Measurements from ENCODE around the gene MAP6.

Gene MAP6

DNA sequence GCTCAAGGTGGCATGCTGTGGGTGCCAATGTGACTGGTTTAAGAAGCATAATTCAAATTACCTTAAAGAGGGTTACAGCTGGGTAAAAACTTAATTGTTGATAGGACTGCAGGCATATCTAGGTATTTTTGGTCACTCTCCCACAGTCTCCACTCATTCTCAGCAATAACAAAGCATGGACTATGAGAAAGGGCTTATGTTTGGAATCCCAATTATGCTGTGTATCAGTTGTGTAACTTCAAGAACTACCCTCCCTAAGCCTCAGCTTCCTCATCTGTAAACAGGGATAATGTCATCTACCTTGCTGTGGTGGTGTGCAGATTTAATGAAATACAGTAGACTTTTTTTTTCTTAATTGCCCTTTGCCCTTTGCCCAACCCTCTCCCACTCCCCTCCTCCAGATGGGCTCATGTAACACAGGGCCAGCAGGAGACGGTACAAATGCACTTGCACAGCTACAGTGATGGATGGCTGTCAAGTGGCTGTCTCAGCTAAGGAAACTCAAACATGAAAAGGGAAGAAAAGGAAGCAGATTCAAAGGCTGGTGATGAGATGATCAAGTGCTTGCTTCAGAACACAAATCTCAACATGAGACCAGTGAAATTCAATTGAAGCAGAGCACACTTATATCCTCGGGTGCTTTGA, 37.6 kb downstream of the MAP6 start:
- H3K4me3 ChIP-seq (ENCODE audit: low read length), result no peak overlapping the region
- no peak for TF ChIP-seq ZNF274 (IDR thresholded peaks at IDR 0.05; ENCODE audit: low read depth, low read length)

- TF ChIP-seq ZNF274 (IDR thresholded peaks at IDR 0.05; ENCODE audit: low read depth, low read length), result no peak
- no peak overlapping the region for H3K4me3 ChIP-seq (ENCODE audit: low read length)
Observed at GRCh38 chr11:75627906-75628668, 40.8 kb downstream of the MAP6 start.

DNA sequence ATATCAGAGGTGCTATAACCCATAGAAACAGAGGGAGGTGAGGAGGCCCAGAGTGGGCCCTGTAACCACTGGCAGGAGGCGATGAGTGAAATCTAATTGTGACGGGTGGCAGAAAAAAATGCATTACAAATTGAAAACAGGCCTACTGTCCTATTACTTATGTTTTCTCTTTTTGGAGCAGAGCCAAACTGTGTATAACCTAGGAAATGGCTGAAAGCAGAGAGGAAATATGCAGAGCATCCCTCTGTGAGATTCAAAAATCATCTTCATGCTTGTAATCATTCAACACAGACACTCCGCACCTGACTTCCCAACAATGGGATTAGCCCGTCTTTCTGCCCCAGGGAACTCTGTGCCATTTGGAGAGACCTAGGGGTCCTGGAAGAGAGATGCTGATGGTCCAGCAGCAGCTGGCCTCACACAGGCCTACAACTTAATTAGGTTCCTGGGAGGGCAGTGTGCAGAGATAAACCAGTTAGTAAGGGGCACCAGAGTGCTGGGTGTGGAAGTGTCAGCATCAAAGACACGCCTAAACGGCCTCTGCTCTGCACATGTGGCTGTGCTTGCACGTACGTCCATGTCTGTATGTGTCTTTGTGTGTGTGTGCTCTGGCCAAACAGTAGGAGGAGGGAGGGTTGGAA, 41.8 kb downstream of the MAP6 start:
- no peak for TF ChIP-seq ZNF274 (IDR thresholded peaks at IDR 0.05; ENCODE audit: low read depth, low read length)
- no peak overlapping the region for H3K4me3 ChIP-seq (ENCODE audit: low read length)

GRCh38 chr11:75625991-75626888, 42.6 kb downstream of the MAP6 start:
- no peak overlapping the region for H3K4me3 ChIP-seq (ENCODE audit: low read length)
- no peak for TF ChIP-seq ZNF274 (IDR thresholded peaks at IDR 0.05; ENCODE audit: low read depth, low read length)

DNA sequence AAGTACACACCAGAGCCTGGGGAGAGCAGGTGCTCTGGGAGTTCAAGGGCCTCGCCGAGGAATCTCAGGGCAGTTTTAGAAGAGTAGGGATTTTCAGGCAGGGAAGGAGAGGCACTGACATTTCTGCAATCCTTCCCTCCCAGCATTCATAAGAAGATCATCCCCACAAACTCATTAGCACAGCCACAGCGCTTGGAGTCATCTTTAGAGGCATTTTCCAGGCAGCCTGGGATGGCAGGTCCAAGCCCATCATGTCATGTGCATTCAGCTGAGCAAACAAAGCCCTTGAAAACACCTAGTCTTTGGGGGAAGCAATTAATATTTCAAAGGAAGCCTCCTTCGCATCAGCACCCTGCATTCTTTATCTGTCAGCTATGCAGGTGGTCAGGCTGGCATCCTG, 43.8 kb downstream of the MAP6 start:
- no peak for TF ChIP-seq ZNF274 (IDR thresholded peaks at IDR 0.05; ENCODE audit: low read depth, low read length)
- no peak overlapping the region for H3K4me3 ChIP-seq (ENCODE audit: low read length)

GRCh38 chr11:75616281-75616680, 52.6 kb downstream of the MAP6 start:
- no peak overlapping the region for H3K4me3 ChIP-seq (ENCODE audit: low read length)
- TF ChIP-seq ZNF274 (IDR thresholded peaks at IDR 0.05; ENCODE audit: low read depth, low read length), result no peak

- TF ChIP-seq ZNF274 (IDR thresholded peaks at IDR 0.05; ENCODE audit: low read depth, low read length), result no peak
- no peak overlapping the region for H3K4me3 ChIP-seq (ENCODE audit: low read length)
Observed at GRCh38 chr11:75615751-75616150, 53.1 kb downstream of the MAP6 start.

DNA sequence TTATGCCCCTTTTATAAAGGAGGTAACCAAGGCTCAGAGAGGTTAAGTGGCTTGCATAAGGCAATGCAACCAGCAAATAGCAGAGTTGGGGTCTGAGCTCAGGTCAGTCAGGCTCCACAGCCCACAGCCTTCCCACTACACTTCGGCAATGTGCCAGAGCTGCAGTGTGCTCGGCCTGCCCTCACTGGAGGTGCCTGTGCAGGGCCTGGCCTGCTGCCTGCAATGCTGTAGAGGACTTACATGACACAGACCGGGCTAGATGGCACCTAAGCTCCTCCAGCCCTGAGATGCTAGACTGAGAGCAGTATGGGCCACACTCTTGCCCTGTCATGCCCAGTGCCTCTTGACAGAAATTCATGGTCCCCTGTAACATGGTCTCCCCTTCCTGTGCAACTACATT, 57.0 kb downstream of the MAP6 start:
- TF ChIP-seq ZNF274 (IDR thresholded peaks at IDR 0.05; ENCODE audit: low read depth, low read length), result no peak
- no peak overlapping the region for H3K4me3 ChIP-seq (ENCODE audit: low read length)

GRCh38 chr11:75606099-75606498, 62.7 kb downstream of the MAP6 start:
- TF ChIP-seq ZNF274 (IDR thresholded peaks at IDR 0.05; ENCODE audit: low read depth, low read length), result no peak
- H3K4me3 ChIP-seq (ENCODE audit: low read length), result no peak overlapping the region

GRCh38 chr11:75603791-75604736, 64.8 kb downstream of the MAP6 start:
- TF ChIP-seq ZNF274 (IDR thresholded peaks at IDR 0.05; ENCODE audit: low read depth, low read length), result no peak
- no peak overlapping the region for H3K4me3 ChIP-seq (ENCODE audit: low read length)

DNA sequence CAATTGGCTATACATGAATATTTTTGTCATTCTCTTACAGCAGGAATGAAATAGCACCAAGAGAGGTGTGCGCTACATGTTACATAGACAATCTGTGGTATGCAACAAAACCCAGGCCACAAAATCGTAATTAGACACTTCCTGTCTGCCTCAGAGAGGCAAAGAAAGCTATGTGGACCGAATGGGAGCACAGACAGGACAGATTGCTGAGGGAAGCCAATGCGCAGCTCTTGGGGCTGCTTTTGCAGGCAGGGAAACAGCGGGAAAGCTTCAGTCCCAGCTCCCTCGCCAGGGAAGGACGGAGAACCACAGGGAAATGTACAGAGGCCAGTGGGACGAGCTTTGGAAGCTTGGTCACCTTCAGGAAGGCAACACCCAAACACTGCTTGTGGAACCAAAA, 65.9 kb downstream of the MAP6 start:
- H3K4me3 ChIP-seq (ENCODE audit: low read length), result no peak overlapping the region
- no peak for TF ChIP-seq ZNF274 (IDR thresholded peaks at IDR 0.05; ENCODE audit: low read depth, low read length)

DNA sequence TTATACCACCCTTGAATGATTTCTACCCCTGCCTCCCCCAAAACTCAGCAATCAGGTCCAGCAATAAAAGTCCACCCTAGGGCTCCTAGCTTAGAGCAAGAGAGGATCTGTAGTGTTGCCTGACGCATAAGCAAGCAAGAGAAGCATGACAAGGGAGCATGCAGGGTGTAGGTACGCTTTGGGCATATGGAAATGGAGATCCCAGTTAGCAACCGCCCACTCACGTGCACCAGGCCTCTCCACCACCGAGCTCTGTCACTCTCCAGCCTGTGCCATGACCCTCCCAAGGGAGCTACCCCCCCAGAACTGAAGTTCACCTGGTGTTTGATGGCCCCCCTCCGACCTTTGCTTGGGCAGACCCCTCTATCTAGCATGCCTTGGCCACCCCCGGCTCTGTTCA, 67.3 kb downstream of the MAP6 start:
- no peak for TF ChIP-seq ZNF274 (IDR thresholded peaks at IDR 0.05; ENCODE audit: low read depth, low read length)
- H3K4me3 ChIP-seq (ENCODE audit: low read length), result no peak overlapping the region

GRCh38 chr11:75600356-75600755, 68.5 kb downstream of the MAP6 start:
- no peak overlapping the region for H3K4me3 ChIP-seq (ENCODE audit: low read length)
- TF ChIP-seq ZNF274 (IDR thresholded peaks at IDR 0.05; ENCODE audit: low read depth, low read length), result no peak
